ENCODE results near the gene PCSK6. TPM values are rescaled to one million over a fixed set of nuclear protein-coding genes. Genes with fewer than 3 reads are reported as not detected.

PCSK6 gene
- total RNA-seq, 1 donor from 2014 or later: 1.1 TPM

DNA sequence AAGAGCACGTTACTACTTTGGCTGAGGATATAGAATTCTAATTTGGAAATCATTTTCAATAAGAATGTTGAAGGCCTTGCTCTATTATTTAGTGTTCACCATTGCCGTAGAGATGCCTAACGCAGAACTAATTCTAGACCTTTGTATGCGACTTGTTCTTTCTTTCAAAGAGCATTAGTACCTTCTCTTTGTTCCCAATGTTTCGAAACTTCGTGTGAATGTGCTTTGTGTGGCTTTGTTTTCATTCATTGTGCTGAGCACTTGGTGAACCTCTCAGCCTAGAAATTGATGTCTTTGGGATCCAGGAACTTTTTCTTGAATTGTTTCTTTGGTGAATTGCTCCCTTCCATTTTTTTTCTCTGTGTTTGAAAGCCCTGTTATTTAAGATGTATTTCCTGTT lies 19.8 kb upstream of the PCSK6 start:
- Mint-ChIP-seq H3K9me3 (no peaks in the 10 kb centered on the region), H3K27me3 (peaks cover 17% of the 10 kb centered on the region), H3K27ac (no peak overlapping the region), H3K4me1 (no peaks in the 10 kb centered on the region), H3K4me3 (no peak overlapping the region), H3K36me3 (ENCODE audit: low read depth) (no peaks in the 10 kb centered on the region)
- TF ChIP-seq, protein P1, sequence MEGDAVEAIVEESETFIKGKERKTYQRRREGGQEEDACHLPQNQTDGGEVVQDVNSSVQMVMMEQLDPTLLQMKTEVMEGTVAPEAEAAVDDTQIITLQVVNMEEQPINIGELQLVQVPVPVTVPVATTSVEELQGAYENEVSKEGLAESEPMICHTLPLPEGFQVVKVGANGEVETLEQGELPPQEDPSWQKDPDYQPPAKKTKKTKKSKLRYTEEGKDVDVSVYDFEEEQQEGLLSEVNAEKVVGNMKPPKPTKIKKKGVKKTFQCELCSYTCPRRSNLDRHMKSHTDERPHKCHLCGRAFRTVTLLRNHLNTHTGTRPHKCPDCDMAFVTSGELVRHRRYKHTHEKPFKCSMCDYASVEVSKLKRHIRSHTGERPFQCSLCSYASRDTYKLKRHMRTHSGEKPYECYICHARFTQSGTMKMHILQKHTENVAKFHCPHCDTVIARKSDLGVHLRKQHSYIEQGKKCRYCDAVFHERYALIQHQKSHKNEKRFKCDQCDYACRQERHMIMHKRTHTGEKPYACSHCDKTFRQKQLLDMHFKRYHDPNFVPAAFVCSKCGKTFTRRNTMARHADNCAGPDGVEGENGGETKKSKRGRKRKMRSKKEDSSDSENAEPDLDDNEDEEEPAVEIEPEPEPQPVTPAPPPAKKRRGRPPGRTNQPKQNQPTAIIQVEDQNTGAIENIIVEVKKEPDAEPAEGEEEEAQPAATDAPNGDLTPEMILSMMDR (IDR thresholded peaks at IDR 0.05): no peak
- ChIA-PET CTCF (no interaction called here), POLR2A (no interaction called here)
- no peak for DNase-seq
- intact Hi-C loops (cut with micrococcal nuclease): no loop called here
- ATAC-seq (ENCODE audit: low read depth): no peak

DNA sequence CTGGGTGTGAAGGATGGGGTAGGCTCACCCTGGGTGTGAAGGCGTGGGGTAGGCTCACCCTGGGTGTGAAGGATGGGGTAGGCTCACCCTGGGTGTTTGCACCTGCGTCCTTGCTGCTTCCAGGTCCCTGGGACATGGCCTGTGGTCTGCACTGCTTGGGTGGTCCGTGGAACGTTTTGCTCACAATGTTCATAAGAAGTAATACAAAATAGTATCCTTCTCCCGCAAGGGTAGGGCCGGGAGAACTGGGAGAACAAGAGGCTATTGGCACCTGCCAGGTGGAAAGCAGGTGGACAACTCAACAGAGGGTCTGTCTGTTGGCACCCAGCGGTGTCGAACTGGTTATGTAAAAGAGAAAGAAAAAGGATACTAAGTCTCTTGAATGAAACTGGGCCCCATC lies 17.0 kb upstream of the PCSK6 start:
- Mint-ChIP-seq H3K4me1 (peaks cover 5% of the 10 kb centered on the region), H3K27ac (no peak overlapping the region), H3K27me3 (peaks cover 29% of the 10 kb centered on the region), H3K9me3 (no peaks in the 10 kb centered on the region), H3K36me3 (ENCODE audit: low read depth) (no peaks in the 10 kb centered on the region), H3K4me3 (no peak overlapping the region)
- intact Hi-C loops (cut with micrococcal nuclease): no loop called here
- ChIA-PET POLR2A (no interaction called here), CTCF (no interaction called here)
- DNase-seq (no peak), ATAC-seq (ENCODE audit: low read depth) (no peak)
- TF ChIP-seq, protein P1 (IDR thresholded peaks at IDR 0.05): no peak

DNA sequence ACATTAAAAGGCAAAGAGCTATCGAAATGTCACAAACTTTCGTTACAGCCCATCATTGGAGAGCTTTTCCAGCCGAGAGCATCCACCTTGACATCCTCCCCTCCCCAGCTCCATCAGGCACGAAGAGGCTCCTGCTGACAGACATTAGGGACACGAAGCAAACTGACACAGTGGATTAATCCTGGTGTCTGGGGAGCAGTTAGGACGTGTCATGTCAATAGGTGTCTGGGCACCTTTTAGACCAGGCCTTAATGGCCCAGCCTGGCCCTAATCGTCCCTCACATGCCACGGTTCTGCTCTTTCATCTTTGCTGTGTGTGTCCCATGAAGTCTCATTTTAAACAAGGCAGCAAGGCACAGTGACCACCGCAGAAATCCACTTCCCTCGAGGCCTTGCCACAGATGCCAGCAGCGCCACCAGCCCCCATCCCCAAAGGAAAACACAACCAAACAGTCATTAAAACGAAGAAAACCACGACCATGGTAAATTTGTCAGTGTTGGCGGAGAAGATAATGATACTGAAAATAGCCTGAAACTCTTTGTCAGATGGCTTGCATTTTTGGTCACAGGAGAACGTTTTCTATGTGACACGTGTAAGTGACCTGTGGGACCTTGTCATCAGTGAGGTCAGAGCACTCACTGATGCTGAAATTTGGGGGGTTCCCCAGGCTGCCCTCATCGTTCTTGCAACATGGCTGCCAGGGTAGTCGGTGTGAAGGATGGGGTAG lies 16.3 kb upstream of the PCSK6 start:
- no peak overlapping the region for H3K4me3 Mint-ChIP-seq
- intact Hi-C loops (cut with micrococcal nuclease): no loop called here
- no peak for ATAC-seq (ENCODE audit: low read depth)
- ChIA-PET CTCF (no interaction called here), POLR2A (no interaction called here)
- no peaks in the 10 kb centered on the region for H3K36me3 Mint-ChIP-seq (ENCODE audit: low read depth)
- H3K27ac Mint-ChIP-seq: no peak overlapping the region
- H3K4me1 Mint-ChIP-seq: peaks cover 11% of the 10 kb centered on the region
- H3K9me3 Mint-ChIP-seq: no peaks in the 10 kb centered on the region
- DNase-seq: no peak
- peaks cover 29% of the 10 kb centered on the region for H3K27me3 Mint-ChIP-seq
- TF ChIP-seq, protein P1 (IDR thresholded peaks at IDR 0.05): no peak

- Mint-ChIP-seq H3K4me1 (peaks cover 13% of the 10 kb centered on the region), H3K36me3 (ENCODE audit: low read depth) (no peaks in the 10 kb centered on the region), H3K9me3 (no peaks in the 10 kb centered on the region), H3K27me3 (peaks cover 25% of the 10 kb centered on the region), H3K4me3 (no peak overlapping the region), H3K27ac (no peak overlapping the region)
- ChIA-PET CTCF (no interaction called here), POLR2A (no interaction called here)
- TF ChIP-seq, protein P1 (IDR thresholded peaks at IDR 0.05): no peak
- DNase-seq (no peak), ATAC-seq (ENCODE audit: low read depth) (no peak)
- intact Hi-C loops (cut with micrococcal nuclease): loop anchor here (5.0 kb wide), 1 partner anchor 98 kb away; no protein-coding TSS in a partner anchor
Measured at GRCh38 chr15:101504866-101505609, 15.5 kb upstream of the PCSK6 start.

DNA sequence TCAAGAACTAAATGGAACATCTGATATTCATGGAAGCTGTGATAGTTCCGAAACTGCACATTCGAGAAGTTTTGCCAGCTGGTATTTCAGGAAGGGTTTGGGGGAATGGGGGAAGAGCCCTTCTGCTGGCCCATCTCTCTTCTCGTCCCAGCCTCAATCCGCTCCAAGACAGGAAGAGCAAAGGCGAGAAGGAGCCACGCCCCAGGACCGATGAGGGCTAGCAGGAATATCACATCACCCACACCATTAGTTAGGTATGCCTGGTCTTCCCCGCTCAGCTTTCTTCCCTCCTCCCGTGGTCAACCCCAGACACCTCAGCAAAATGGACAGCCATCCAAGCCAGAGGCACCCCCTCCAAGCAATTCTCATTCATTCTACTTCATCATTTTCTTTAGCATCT lies 14.9 kb upstream of the PCSK6 start:
- peaks cover 13% of the 10 kb centered on the region for H3K4me1 Mint-ChIP-seq
- TF ChIP-seq, protein P1 (IDR thresholded peaks at IDR 0.05): no peak
- no peak for DNase-seq
- CTCF ChIA-PET: interaction anchor here (1.1 kb wide), 1 partner anchor 9 kb away, joined by 5 read pairs; no protein-coding TSS in a partner anchor
- peaks cover 25% of the 10 kb centered on the region for H3K27me3 Mint-ChIP-seq
- intact Hi-C loops (cut with micrococcal nuclease): loop anchor here (5.0 kb wide), 1 partner anchor 97 kb away; no protein-coding TSS in a partner anchor
- H3K9me3 Mint-ChIP-seq: no peaks in the 10 kb centered on the region
- POLR2A ChIA-PET: no interaction called here
- no peak for ATAC-seq (ENCODE audit: low read depth)
- no peak overlapping the region for H3K4me3 Mint-ChIP-seq
- no peak overlapping the region for H3K27ac Mint-ChIP-seq
- H3K36me3 Mint-ChIP-seq (ENCODE audit: low read depth): no peaks in the 10 kb centered on the region

Measured in activated B cell treated with CpG ODN at 0.5 μM for 24 hours (primary cell).